Omental fat pad (tissue), 4 donors: ENCODE results near the gene KCNJ11. TPM values are rescaled to one million over a fixed set of nuclear protein-coding genes. Genes with fewer than 3 reads are reported as not detected.

Experiments
- ATAC-seq: fragments of 150-250 bp; one replicate; pipeline ENCODE4 v1.9.1; 2016; ENCODE audit warnings: mild to moderate bottlenecking, moderate library complexity; ENCODE audit not compliant: low FRiP score
- DNase-seq: peaks from one replicate; pipeline ENCODE4 v3.0.0-alpha.2; 2019; ENCODE audit warnings: low spot score
- CTCF ChIP-seq, 3 donors: fragments of 450-650 bp; IDR thresholded peaks; one replicate each; pipeline ENCODE4 v1.5.1; 2016 to 2017; ENCODE audit warnings: antibody characterized with exemption in 3 of 3, mild to moderate bottlenecking in 3 of 3, moderate library complexity in 2 of 3
- total RNA-seq, 4 donors: library from RNA; depleted of rRNA; stranded (reverse); fragments of >200 nt; gene quantifications; one replicate each; pipeline ENCODE4 v1.1.0, GENCODE V29; 2016

The KCNJ11 gene
- 1 to 10 TPM in 3 of 4 donors, under 1 TPM in 1; 0.37 to 6.1 (median 2.5) TPM for total RNA-seq

- TF ChIP-seq CTCF (IDR thresholded peaks at IDR 0.05) = no peak
- peak; percentile 30 for ATAC-seq
- DNase-seq = no peak
These were observed at the start of gene KCNJ11 for GRCh38 chr11:17388609-17389210. Gene KCNJ11 (minus strand): TSS chr11:17388659. CDS start chr11:17388091, 568 bp downstream.

DNA sequence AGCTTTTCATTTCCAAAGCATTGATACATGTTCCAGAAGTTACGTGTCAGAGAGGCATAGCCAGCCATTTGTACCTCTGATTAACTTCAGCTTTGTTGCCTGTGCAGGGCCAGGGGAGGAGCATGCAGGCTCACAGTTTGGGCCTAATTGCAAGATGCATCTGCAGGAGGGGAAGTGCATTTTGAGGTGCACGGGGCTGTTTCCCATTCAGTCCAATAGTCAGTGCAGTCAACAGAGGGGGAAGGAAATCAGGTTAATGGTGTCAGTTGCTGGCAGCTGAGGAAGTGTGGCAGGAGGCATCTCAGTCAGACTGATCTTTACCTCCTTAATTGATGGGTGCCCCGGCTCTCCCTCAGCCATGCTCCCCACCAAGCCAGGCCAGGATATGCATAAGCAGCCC lies 48.9 kb upstream of the KCNJ11 start:
- no peak for TF ChIP-seq CTCF (IDR thresholded peaks at IDR 0.05)
- DNase-seq = no peak
- no peak for ATAC-seq

- DNase-seq (no peak), ATAC-seq (no peak)
- TF ChIP-seq CTCF (IDR thresholded peaks at IDR 0.05) = no peak
These were observed 45.6 kb upstream of the KCNJ11 start for GRCh38 chr11:17434108-17434507.

GRCh38 chr11:17432002-17432401 lies 43.5 kb upstream of the KCNJ11 start:
- DNase-seq (no peak), ATAC-seq (no peak)
- no peak for TF ChIP-seq CTCF (IDR thresholded peaks at IDR 0.05)

DNA sequence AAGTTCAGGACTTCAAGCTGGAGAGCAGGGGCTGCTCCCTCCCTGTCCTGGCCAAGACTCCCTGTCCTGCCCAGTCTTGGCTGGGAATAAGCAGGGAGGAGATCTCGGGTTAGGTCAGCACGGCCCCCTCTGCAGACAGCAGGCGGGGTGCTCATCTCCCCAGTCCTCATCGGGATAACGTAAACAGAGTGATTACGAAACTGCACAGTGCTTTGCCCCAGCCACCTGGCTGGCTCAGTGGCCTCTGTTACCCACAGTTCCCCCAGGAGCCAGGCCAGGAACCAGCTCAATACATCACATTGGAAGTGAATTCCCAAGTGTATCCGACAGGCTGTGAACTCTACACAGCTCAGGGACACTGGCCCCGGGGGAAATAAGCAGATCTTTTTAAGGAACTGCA lies 42.7 kb upstream of the KCNJ11 start:
- no peak for TF ChIP-seq CTCF (IDR thresholded peaks at IDR 0.05)
- DNase-seq (no peak), ATAC-seq (peak; percentile 43)

GRCh38 chr11:17430616-17431015 lies 42.2 kb upstream of the KCNJ11 start:
- no peak for TF ChIP-seq CTCF (IDR thresholded peaks at IDR 0.05)
- ATAC-seq = no peak
- no peak for DNase-seq

DNA sequence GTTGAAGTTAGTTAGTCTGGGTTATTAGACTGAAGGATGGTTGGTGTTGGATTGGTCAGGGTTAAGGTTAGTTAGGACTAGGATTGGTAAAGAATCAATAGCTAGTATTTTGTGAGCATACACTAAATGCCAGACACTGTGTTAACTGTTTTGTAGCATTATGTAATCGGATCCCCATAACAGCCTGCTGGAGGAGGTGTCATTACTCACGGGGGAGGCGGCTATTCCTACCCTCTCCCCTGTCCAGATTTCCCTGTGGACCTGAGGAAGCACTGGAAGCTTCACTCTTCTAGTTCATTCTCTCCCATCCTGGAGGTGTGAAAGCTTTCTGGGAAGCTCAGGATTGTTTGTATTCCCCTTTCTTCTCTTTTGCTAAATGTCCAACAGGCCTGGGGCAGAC lies 40.5 kb upstream of the KCNJ11 start:
- no peak for ATAC-seq
- TF ChIP-seq CTCF (IDR thresholded peaks at IDR 0.05) = no peak
- no peak for DNase-seq
